DOHH2 (cell line): ENCODE measurements around the gene CBARP.

ENCODE experiments used
- CTCF ChIP-seq: fragments of 200-600 bp; sonication (generic); IDR thresholded peaks from one replicate; pipeline ENCODE4 v1.5.1; 2014; ENCODE audit warnings: antibody characterized with exemption, mild to moderate bottlenecking, low read depth, low read length; ENCODE audit not compliant: poor library complexity, severe bottlenecking
- EZH2phosphoT487 ChIP-seq: fragments of 200-600 bp; sonication (generic); IDR thresholded peaks from 2 replicates; pipeline ENCODE4 v1.6.1; 2017; ENCODE audit warnings: borderline replicate concordance, mild to moderate bottlenecking, antibody characterized with exemption, low read length, moderate library complexity, mixed read lengths

GRCh38 chr19:1238369-1239303, 831 bp upstream of the CBARP start:
- TF ChIP-seq CTCF (no peak), EZH2phosphoT487 (peak; percentile 50; the same call in 1 of the 2 replicates)
